Embryonic facial prominence (tissue), 1 donor: ENCODE data around the gene UBE2L6.
"Not testable (repeated sequence)": the region's sequence is repeated elsewhere in the genome, so short reads cannot be mapped to it uniquely, and the experiment has no call there.

Experiments used
- DNase-seq: peaks from one replicate; pipeline ENCODE4 v3.0.0-alpha.2; 2016; ENCODE audit errors: extremely low spot score

Gene UBE2L6

DNA sequence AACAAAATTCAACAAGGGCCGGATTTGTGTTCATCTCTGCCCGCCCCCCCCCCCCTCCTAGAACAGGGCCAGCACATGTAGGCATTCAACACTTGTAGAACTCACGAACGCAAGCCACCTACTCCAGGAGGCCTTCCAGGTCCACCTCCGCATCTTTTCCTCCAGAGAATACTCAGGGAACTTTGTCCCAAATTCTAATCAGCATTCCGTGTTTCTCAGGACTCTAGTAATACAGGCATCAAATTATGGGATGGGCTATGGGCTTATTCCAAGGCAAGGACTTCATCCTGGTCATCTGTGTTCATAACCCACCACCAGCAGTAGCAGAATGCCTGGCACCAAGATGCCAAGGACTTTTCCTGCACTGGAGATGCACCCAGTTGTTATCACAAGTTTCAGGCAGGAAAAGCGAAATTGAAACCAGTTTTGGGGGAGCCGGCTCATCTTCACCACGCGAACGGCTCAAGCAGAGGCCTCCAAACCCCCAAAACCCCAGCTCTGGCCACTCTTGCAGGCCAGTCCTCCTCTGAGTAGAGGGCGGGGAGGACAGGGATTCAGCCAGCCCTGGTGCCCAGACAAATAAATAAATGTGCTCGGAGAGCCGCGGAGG is 462 bp downstream of the UBE2L6 start:
- no peak for DNase-seq

DNA sequence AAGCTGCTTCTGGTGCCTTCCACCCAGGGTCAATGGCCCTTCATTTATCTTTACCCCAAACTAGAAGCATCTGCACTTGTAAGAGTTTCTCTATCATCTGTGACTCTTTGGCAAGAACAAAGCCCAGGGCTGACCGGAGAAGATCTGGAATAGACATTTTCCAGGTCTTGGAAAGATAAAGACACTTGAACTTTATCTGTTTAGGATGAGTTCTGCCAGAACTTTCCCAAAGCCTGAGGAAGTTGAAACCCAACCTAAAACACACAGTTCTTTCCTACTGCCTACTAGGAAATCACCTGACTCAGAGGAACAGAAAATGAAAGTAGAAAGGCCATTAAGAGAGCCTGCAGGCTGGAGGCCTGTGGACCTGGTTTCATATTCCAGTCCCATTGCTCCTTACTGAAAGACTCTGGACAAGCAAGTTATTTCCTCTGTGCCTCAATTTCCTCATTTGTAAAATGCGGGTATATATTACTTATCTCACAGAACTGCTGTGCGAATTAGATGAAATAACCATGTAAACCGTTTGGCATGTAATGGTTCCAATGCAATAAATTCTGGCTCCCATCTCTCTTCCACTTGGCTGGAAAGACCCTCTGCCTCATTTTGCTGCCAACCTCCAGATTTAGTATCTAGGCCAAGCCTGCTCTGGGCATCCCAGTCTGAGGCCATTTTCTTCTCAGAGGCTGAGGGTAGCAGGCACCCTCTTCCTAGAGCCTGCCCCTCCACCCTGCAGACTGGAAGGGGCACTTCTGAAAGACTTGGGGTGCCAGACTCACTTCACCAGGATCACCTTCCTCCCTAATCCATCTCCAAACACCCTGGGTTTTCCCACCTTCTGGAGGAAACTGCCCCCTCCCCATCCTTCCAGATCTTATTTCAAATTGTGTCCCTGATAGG is 1.2 kb downstream of the UBE2L6 start:
- no peak for DNase-seq

DNA sequence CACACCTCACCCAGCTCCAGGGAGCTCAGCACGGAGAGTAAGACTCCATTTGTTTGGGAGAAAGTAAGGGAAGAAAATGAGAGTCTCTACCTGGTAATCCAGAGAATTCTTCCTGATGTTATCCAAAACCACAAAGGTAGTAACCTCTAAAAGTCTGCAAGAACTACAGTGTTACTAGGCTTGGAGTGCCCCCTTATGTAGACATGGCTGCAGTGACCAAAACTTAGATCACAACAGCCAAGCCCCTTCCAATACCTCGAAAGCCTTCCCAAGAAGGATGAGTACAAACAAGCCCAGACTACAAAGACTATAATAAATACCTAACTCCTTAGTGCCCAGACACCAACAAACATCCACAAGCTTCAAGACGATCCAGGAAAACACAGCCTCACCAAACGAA is 4.9 kb downstream of the UBE2L6 start:
- no peak for DNase-seq

DNA sequence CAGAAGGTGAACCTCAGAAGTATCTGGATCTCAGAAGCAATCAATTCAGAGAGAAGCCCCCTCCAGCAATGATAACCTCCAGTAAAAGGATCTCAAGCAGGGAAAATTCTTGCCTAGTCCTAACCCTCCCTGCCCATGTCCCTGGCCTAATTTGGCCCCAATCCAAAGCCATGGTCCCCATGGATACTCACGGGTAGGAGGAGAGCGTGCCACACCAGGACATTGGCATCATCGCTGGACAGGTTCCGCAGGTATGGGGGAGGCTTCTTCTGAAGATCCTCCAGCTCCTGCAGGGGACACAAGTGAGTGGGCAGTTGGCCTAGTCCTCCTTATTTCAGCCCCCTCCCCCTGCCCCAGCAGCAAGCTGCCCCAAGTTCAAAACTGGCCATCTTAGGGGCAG is 7.3 kb downstream of the UBE2L6 start:
- DNase-seq, result no peak

DNA sequence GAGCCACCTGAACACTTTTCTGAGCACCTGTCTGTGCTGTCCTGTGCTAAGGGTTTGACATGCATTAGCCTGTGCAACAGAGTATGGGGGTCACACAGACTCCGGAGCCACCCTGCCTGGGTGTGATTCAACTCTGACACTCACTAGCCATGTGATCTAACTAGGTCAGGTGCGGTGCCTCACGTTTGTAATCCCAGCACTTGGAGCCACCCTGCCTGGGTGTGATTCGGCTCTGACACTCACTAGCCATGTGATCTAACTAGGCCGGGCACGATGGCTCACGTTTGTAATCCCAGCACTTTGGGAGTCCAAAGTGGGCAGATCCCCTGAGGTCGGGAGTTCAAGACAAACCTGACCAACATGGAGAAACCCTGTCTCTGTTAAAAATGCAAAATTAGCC is 11.4 kb downstream of the UBE2L6 start:
- no peak for DNase-seq

DNA sequence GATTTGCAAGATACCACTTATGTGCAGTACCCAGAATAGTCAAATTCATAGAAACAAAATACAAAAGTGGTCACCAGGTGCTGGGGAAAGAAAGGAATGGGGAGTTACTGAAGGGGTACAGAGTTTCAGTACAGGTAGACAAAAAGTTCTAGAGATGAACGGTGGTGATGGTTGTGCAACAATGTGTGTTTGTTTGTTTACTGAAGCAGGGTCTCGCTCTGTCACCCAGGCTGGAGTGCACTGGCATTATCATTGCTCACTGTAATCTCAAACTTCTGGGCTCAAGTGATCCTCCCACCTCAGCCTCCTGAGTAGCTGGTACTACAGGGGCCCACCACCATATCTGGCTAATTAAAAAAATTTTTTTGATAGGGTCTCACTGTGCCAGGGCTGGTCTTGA is 12.1 kb downstream of the UBE2L6 start:
- no peak for DNase-seq

DNA sequence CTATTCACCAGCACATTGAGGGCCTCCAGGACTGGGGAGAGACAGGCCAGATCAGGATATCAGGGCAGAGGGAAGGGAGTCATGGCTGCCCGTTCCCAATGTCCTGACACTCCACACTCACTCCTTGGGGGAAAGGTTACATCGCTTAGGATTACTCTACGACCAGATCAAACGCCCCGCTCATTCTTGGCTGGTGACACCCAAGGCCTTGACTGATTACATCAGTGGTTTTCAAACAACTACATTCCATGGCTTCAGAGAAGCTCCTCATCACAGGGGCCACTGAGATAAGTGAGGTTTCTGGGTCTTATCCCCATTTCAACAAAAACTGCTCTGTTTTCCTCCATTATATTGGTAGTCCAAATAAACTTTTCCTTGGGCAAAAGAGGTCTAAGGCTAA is 15.0 kb downstream of the UBE2L6 start:
- no peak for DNase-seq

DNA sequence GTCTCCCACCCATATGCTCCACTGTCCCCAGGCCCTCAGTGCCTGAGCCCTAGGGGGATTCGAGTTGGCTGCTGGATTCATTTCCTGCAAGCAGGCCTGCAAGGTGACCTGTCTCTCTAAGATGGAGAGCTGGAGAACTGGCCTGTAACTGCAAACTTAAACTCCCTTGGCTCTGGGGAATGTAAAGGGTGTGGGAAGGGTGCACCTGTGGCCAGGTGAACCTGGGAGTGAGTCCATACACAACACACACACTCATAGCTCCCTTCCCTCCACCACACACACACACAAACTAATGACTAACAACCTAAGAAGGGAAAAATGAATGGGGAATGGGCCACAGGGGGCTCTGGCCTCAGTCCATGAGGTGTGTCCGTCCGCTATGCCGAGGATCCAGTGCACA is 15.5 kb downstream of the UBE2L6 start:
- no peak for DNase-seq

DNA sequence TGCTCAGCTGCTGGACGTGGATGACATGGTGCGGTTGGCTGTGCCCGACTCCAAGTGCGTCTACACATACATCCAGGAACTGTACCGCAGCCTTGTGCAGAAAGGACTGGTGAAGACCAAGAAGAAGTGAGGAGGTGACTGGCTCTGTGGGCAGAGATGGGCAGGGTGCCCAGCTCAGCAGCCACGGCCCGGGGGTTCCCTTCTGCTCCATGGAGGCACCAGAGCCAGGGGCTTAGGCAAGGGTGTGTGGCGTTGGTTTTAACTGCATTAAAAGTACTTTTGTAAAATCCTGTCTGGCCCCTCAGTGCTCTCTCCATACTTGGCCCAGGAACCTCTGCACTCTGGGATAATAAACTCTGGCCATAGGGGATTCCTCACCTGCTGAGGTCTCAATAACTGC is 17.5 kb downstream of the UBE2L6 start:
- no peak for DNase-seq

DNA sequence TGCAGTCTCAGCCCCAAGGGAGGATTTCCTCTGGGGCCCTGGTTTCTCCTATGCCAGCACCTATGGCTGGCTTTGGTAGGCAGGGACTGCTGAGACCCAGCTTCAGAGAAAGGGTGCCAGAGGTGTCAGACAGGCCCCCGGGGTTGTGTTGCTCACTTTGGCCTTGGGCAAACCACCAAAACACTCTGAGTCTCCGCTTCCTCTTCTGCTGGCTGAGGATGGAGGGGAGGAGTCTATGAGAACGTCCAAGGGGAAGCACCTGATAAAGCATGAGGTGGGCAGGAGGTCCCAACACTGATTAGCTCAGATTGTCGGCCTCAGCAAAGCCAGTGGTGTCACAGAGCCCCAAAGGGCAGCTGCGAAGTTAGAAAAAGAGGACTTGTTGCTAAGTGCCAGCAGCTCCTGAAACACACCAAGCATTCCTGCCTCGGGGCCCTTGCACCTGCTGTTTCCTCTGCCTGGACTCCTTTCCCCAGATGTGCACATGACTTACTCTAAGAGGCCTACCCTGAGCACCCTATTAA is 19.6 kb downstream of the UBE2L6 start:
- DNase-seq, result no peak

DNA sequence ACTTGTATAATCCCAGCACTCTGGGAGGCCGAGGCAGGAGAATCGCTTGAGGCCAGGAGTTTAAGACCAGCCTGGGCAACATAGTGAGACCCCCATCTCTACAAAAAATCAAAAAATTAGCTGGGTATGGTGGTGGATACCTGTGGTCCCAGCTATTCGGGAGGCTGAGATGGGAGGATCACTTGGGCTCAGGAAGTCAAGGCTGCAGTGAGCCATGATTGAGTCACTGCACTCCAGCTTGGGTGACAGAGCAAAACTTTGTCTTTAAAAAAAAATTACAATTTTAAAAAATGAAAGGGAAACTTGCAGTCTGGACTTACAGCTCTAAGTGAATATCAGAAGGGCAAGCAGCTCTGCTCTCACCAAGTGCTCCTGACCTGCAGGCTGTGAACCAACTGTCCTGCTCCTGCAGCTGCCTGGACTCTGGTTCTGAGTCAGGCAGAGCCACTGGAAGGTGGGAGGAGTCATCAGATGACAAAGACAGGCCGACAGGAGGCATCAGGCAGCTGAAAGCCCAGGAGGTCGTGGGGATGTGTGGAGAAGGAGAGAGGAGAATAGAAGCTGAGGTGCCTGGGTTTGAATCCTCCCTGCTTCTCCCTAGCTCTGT is 20.5 kb downstream of the UBE2L6 start:
- DNase-seq, result no peak

DNA sequence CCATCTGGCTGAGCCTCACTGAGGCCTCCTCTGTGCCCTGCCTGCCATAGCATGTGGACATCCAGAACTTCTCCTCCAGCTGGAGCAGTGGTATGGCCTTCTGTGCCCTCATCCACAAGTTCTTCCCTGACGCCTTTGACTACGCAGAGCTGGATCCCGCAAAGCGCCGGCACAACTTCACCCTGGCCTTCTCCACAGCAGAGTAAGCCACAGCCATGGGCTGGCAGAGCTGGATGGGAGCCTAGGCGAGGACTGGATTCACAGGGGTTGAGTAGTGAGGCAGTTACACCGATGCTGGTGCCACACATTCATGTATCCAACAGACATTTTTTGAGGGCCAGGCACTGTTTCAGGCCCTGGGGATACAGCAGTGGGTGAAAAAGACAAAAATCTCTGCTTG is 21.0 kb downstream of the UBE2L6 start:
- no peak for DNase-seq

DNA sequence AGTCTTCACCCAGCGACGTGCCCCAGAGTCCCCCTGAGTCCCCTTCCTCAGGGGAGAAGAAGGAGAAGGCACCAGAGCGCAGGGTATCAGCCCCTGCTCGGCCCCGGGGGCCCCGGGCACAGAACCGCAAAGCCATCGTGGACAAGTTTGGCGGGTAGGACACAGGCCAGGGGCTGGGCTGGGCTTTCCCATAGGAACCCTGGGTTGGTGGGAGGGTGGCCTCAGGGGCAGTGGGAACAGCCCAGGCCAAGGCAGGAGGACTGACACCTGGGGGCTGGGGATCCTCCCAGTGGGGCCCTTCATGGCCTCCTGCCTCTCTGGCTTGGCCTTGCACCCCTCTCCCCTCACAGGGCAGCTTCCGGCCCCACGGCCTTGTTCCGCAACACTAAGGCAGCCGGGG is 21.6 kb downstream of the UBE2L6 start:
- DNase-seq, result no peak

DNA sequence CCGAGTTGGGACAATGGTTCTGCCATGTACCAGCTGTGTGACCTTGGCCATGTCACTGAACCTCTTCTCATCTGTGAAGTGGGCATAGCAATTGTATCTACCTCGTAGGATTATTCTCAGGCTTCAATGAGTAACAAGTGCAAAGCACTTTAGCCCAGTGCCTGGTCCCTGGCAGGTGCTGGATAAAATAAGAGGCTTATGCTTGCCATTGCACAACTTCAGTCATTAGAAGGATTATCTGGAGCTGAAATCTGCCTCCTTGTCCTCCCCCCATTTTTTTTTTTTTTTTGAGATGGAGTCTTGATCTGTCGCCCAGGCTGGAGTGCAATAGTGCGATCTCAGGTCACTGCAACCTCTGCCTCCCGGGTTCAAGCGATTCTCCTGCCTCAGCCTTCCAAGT is 22.9 kb downstream of the UBE2L6 start:
- no peak for DNase-seq

DNA sequence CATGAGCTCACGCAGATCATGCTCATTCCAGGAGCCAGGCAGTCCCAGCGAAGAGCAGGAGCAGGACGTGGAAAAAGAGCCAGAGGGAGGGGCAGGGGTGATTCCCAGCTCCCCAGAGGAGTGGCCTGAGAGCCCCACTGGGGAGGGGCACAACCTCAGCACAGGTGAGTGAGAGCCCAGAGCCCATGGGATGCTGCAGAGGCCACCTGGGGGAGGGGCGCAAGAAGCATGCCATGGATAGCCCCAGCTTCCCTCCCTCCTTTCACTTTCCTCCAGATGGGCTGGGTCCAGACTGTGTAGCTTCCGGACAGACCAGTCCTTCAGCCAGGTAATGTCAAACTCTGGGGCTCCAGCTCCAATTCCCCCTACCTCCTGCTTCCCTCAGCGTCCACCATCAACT is 23.9 kb downstream of the UBE2L6 start:
- no peak for DNase-seq

DNA sequence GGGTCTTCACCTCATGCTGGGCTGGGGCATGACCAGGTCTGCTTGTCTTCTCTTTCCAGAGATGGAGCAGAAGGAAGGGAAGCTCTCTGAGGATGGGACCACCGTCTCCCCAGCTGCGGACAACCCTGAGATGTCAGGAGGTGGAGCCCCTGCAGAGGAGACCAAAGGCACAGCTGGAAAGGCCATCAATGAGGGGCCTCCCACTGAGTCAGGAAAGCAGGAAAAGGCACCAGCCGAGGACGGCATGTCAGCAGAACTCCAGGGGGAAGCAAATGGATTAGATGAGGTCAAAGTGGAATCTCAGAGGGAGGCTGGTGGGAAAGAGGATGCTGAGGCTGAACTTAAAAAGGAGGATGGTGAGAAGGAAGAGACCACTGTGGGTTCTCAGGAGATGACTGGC is 24.9 kb downstream of the UBE2L6 start:
- DNase-seq, result no peak

DNA sequence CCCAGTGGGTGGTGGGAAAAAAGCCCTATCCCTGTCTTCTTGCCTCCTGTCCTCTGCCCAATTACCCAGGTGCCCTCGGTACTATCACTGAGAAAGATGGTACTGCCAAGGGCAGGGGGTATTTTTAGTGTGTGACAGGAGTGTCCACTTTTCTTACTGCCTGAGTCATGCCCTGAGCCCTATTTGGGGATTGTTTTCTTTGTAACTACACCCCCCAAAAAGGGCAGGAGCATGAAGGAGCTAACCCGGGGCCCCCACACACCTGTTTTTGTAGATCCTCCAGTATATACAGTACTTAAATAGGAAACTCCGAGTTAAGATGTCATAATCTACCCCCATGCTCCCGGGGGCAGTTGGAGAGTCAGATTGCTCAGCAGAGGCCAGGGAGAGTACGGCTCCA is 26.3 kb downstream of the UBE2L6 start:
- no peak for DNase-seq

DNA sequence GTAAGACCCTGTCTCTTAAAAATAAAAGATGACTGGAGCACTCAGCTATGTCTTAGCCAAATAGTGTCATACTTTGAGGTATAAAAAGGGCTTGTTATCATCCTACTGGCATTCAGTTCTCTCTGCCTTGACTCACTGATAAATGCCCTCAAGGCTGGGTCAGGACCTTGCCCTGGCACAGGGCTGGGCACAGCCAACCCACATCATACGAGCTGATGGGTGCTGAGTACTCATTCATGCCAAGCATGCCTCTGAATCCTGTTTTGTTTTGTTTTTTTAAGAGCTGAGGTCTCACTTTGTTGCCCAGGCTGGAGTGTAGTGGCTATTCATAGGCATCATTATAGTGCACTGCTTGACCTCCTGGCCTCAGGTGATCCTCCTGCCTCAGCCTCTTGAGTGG is 28.1 kb downstream of the UBE2L6 start:
- DNase-seq, result no peak

DNA sequence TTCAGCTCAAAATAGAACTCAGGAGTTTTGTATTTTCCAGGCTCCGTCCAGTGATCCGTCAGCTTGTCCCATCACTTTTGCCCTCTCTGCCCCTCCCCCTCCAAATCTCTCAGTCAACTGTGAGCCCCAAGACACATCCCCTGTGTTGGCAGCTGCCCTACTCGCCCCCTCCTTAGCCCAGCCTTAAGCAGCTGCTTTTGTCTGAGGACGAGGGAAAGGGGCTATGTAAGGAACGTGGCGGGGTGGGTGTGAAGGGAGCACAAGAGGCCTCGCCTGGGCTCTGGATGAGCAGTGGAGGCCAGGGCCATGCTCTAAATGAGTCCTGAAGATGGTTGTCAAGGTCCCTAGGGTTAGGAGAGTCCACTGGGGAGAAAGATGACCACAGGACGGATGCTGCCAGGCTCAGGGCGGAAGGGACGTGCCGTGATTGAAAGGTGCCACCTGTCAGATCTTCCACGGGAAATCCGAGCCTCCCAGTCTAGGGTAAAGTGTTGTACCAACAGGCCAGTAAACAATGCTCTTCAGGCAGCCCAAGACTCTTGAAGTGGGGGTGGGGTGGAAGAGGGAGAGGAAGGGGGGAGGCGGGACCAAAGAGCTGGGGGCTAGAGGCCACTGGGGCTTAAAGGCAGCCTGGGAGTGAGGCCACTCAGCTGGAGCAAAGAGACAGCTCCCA is 30.4 kb downstream of the UBE2L6 start, which contains the start of gene SMTNL1:
TSS of gene SMTNL1 (plus strand) at position 649 of the 673 bp plus-strand sequence. CDS start 5,048 bp downstream, outside the sequence.
- DNase-seq, result no peak

DNA sequence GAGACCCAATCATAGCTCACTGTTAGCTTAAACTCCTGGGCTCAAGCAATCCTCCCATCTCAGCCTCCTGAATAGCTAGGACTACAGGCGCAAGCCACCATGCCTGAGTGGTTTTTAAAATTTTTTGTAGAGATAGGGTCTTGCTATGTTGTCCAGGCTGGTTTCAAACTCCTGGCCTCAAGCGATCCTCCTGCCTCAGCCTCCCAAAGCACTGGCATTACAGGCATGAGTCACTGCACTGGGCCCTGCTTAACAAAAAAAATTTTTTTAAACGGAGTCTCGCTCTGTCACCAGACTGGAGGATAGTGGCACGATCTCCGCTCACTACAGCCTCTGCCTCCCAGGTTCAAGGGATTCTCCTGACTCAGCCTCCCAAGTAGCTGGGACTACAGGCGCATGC is 33.0 kb downstream of the UBE2L6 start:
- DNase-seq, result not testable (repeated sequence)

DNA sequence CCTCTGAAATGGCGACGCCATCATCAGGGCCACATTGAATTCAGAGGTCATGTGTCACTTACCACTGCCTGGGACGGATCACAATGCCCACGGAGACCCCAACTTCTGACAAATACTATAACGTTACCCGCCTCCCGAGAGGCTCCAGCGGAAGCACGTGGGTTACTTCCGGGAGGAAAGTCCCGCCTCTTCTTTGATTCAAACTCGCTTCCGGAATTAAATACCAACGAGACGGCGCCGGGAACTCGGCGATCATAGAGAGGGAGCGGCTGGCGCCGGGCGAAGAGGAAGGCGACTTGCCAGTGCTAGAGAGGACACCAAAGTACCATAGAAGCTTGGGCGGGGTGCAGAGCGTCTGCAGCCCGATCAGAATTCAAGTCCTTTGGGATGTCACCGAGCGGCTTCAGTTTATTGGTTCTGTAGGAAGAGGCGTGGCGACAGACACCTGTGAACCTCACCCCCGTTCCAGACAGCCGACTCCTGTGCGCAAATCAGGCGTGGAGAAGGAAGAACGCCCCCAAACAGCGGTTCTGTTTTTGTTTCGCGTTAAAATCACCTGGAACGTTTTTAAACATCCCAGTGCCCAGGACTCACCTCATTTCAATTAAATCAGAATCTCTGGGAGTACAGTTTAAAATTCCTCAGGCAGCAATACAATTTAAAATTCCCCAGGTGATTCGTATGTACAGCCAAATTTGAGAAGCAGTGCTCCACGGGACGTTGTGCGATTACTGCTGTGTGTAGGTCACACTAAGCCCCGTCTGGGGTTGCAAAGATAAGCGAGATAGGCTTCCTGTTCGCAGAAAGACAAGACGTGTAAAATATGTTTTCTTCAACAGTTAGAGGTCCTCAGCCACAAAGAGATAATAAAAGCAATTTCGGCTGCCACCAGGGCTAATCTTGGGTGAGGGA is 36.6 kb downstream of the UBE2L6 start, which contains the start of gene TIMM10:
TSS of gene TIMM10 (minus strand) at position 159 of the 912 bp plus-strand sequence. CDS start 565 bp downstream, outside the sequence.
- peak; percentile 95 for DNase-seq
